Measurements from ENCODE around the gene PNN. TPM values are rescaled to one million over a fixed set of nuclear protein-coding genes. Genes with fewer than 3 reads are reported as not detected.
"Not testable (repeated sequence)": the region's sequence is repeated elsewhere in the genome, so short reads cannot be mapped to it uniquely, and the experiment has no call there.

Gene PNN
- total RNA-seq, 1 donor from 2014 or later: 33.1 TPM

DNA sequence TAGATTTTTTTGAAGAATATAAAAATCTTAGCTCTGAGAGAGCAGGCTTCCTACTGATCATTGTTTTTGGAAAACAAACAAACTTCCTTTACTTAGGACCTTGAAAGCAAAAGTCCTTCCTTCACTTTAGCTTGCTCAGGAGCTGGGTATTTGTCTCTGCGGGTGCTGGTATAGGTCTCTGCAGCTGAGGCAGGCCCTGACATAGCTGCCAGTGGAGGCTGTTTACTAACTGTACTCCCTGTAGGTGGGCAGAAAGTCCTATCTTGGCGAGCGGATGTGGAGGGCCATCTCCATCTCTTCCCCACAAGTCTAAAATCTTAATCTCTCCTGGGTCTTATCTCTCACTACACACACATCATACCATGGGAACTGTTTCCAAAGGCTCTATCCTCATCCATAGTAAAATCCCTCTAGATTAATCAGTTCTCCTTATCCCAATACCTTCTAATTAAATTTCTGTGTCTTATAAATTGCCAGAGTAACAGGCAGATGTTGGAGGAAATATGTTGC, 54.6 kb downstream of the PNN start:
- DNase-seq: no peak

GRCh38 chr14:39230416-39231035, 55.5 kb downstream of the PNN start:
- no peak for DNase-seq

DNA sequence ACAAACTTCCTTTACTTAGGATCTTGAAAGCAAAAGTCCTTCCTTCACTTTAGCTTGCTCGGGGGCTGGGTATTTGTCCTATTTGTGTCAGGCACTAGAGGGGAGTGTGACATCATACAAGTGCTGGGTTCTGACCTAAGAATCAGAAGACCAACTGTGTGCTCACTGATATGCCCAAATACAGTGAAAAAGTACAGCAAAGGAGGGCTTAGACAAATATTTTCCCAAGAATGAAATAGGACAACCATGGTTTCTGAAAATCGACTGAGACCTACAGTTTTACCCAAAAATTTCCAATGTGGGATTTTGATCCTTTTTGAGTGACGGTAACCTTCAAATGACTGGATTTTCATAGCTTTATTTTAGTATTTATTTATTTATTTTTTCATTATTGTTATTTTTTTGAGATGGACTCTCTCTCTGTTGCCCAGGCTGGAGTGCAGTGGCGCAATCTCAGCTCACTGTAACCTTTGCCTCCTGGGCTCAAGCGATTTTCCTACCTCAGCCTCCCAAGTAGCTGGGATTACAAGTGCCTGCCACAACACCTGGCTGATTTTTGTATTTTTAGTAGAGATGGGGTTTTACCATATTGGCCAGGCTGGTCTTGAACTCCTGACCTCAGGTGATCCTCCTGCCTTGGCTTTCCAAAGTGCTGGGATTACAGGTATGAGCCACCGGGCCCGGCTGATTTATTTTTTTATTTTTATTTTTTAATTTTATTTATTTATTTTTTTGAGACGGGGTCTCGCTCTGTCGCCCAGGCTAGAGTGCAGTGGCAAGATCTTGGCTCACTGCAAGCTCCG, 56.9 kb downstream of the PNN start:
- not testable (repeated sequence) for DNase-seq

Other genes starting within 250 kb of the PNN start
- gene SEC23A, start 72.0 kb upstream of the PNN start, total RNA-seq: 137 TPM
- 50.4 TPM for gene GEMIN2, start 60.9 kb upstream of the PNN start, total RNA-seq
- gene TRAPPC6B, start 4.9 kb upstream of the PNN start, total RNA-seq: 102 TPM
- 26.8 TPM for gene MIA2, start 58.7 kb downstream of the PNN start, total RNA-seq

Measured in occipital lobe (tissue), 2 donors.